Stimulated activated naive CD8-positive, alpha-beta T cell treated with anti-CD3 and anti-CD28 coated beads, Interleukin-15, amount 100 ng/mL, for 72 hours (primary cell): ENCODE measurements around the gene CRIP3.
A peak's percentile ranks its signal among the peaks of the same experiment; 100 is the strongest.

ENCODE experiments used
- ATAC-seq: fragments of 150-1000 bp; cut with Tn5 transposase; 2 replicates; pipeline ENCODE4 v1.10.0; 2021; ENCODE audit warnings: mild to moderate bottlenecking, moderate library complexity
- DNase-seq, 2 donors: peaks; one replicate each; pipeline ENCODE4 v3.0.0; 2021 to 2022
- H3K27ac Mint-ChIP-seq, 2 donors: one replicate each; pipeline ENCODE4 v1.8.0; 2022; ENCODE audit warnings: mild to moderate bottlenecking in 2 of 2, mixed read lengths in 2 of 2, moderate library complexity in 2 of 2
- H3K27me3 Mint-ChIP-seq: one replicate; pipeline ENCODE4 v1.8.0; 2022; ENCODE audit warnings: mixed read lengths
- H3K4me1 Mint-ChIP-seq: one replicate; pipeline ENCODE4 v1.8.0; 2022; ENCODE audit warnings: mild to moderate bottlenecking, mixed read lengths
- H3K4me3 Mint-ChIP-seq, 2 donors: one replicate each; pipeline ENCODE4 v1.8.0; 2022; ENCODE audit warnings: mild to moderate bottlenecking in 2 of 2, mixed read lengths in 2 of 2, moderate library complexity in 1 of 2
- H3K9me3 Mint-ChIP-seq, 2 donors: one replicate each; pipeline ENCODE4 v1.8.0; 2022; ENCODE audit warnings: mixed read lengths in 2 of 2

Gene CRIP3

GRCh38 chr6:43262000-43262779 lies 46.4 kb downstream of the CRIP3 start:
- peaks cover 17% of the 10 kb centered on the region for H3K4me1 Mint-ChIP-seq
- no peak for ATAC-seq

GRCh38 chr6:43261198-43261597 lies 47.4 kb downstream of the CRIP3 start:
- Mint-ChIP-seq H3K27me3 (peaks cover 9% of the 10 kb centered on the region), H3K4me1 (peaks cover 22% of the 10 kb centered on the region), H3K4me3 (no peak overlapping the region), H3K27ac (no peak overlapping the region), H3K9me3 (no peaks in the 10 kb centered on the region)
- no peak for ATAC-seq
- no peak for DNase-seq

More at GRCh38 chr6:43262000-43262779, 46.4 kb downstream of the CRIP3 start:
- Mint-ChIP-seq H3K4me3 (no peak overlapping the region), H3K27ac (peak overlapping the region in 1 of 2 donors; percentile 65), H3K27me3 (peaks cover 4% of the 10 kb centered on the region), H3K9me3 (no peaks in the 10 kb centered on the region)
- no peak for DNase-seq

- DNase-seq (no peak), ATAC-seq (no peak)
- no peak overlapping the region for H3K27ac Mint-ChIP-seq
- peaks cover 22% of the 10 kb centered on the region for H3K4me1 Mint-ChIP-seq
- peaks cover 9% of the 10 kb centered on the region for H3K27me3 Mint-ChIP-seq
- H3K4me3 Mint-ChIP-seq: no peak overlapping the region
- no peaks in the 10 kb centered on the region for H3K9me3 Mint-ChIP-seq
These were observed 47.8 kb downstream of the CRIP3 start for GRCh38 chr6:43260791-43261190.

GRCh38 chr6:43258807-43259686 lies 49.6 kb downstream of the CRIP3 start:
- H3K27ac Mint-ChIP-seq: no peak overlapping the region
- ATAC-seq (no peak), DNase-seq (no peak)
- no peak overlapping the region for H3K4me3 Mint-ChIP-seq
- H3K27me3 Mint-ChIP-seq: peaks cover 15% of the 10 kb centered on the region
- H3K4me1 Mint-ChIP-seq: peaks cover 30% of the 10 kb centered on the region
- H3K9me3 Mint-ChIP-seq: no peaks in the 10 kb centered on the region

GRCh38 chr6:43258180-43258579 lies 50.4 kb downstream of the CRIP3 start:
- Mint-ChIP-seq H3K27ac (peak overlapping the region in 1 of 2 donors; percentile 45), H3K9me3 (no peaks in the 10 kb centered on the region), H3K27me3 (peaks cover 16% of the 10 kb centered on the region)

GRCh38 chr6:43257367-43258145 lies 51.1 kb downstream of the CRIP3 start:
- H3K27ac Mint-ChIP-seq: peak overlapping the region in 1 of 2 donors; percentile 38
- H3K27me3 Mint-ChIP-seq: peaks cover 22% of the 10 kb centered on the region
- DNase-seq: no peak
- peak; percentile 42 for ATAC-seq
- peak overlapping the region in 1 of 2 donors; percentile 21 for H3K4me3 Mint-ChIP-seq
- H3K4me1 Mint-ChIP-seq: peaks cover 26% of the 10 kb centered on the region
- no peaks in the 10 kb centered on the region for H3K9me3 Mint-ChIP-seq

More at GRCh38 chr6:43258180-43258579, 50.4 kb downstream of the CRIP3 start:
- H3K4me1 Mint-ChIP-seq: peaks cover 26% of the 10 kb centered on the region
- no peak for ATAC-seq
- no peak overlapping the region for H3K4me3 Mint-ChIP-seq
- DNase-seq: no peak

- Mint-ChIP-seq H3K4me1 (peaks cover 29% of the 10 kb centered on the region), H3K27me3 (peaks cover 30% of the 10 kb centered on the region), H3K9me3 (no peaks in the 10 kb centered on the region), H3K27ac (peak overlapping the region in 1 of 2 donors; percentile 10), H3K4me3 (peak overlapping the region in 1 of 2 donors; percentile 21)
- DNase-seq (no peak), ATAC-seq (no peak)
These were observed 51.8 kb downstream of the CRIP3 start for GRCh38 chr6:43256670-43257366.
